ENCODE measurements around the gene EFCAB6. TPM values are rescaled to one million over a fixed set of nuclear protein-coding genes. Genes with fewer than 3 reads are reported as not detected.

EFCAB6 gene
- total and polyA plus RNA-seq, 2 of the 4 experiments (the other 2 are of a cell fraction), result 0.44 to 1.1 TPM

DNA sequence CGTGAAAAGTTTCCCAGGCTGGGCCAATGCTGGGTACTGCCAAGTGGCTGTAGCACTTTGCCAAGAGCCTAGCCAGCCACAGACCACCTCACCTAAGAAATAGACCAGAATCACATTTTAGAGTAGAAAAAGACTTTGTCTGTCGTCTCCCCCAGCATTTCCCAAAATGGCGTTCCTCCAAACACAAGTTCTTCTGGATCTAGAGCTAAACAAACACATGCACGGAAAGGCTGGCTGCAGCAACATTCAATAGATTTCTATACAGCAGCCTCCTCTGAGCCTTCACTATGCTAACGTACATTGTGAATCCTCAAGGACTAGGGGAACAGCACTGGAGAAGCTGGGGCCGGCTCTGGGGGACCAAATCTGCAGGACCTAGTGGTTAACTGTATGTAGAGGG is 65.0 kb downstream of the EFCAB6 start:
- Histone ChIP-seq H2AK9ac (replicated peaks; ENCODE audit: low read depth, low read length, poor library complexity) (no peak overlapping the region), H3K27me3 (ENCODE audit: control insufficient read depth, insufficient read depth, low read length) (peaks cover 26% of the 10 kb centered on the region), H4K20me1 (ENCODE audit: insufficient read depth, low read length) (no peaks in the 10 kb centered on the region), H3K14ac (replicated peaks; ENCODE audit: low read depth, low read length) (no peak overlapping the region), H2BK120ac (ENCODE audit: low read depth, low read length) (no peak overlapping the region), H2BK20ac (ENCODE audit: low read depth, low read length) (no peak overlapping the region), H3K56ac (ENCODE audit: extremely low read depth, insufficient read depth, low read length) (no peak overlapping the region), H2BK5ac (ENCODE audit: low read depth, low read length, poor library complexity, severe bottlenecking) (no peak overlapping the region), H4K8ac (ENCODE audit: low read depth in 2 of 2, low read length in 2 of 2) (no peak overlapping the region), H3K79me1 (ENCODE audit: low read depth in 1 of 2, low read length in 2 of 2) (no peaks in the 10 kb centered on the region), H3K18ac (ENCODE audit: low read depth, low read length) (no peak overlapping the region), H3K4me1 (ENCODE audit: control insufficient read depth, insufficient read depth, low read length) (no peaks in the 10 kb centered on the region), H3K23ac (ENCODE audit: low read depth, low read length) (no peak overlapping the region), H4K91ac (ENCODE audit: insufficient read depth, low read depth, low read length) (no peak overlapping the region), H3K4me3 (ENCODE audit: insufficient read depth, low read depth, low read length) (no peak overlapping the region), H3K4ac (ENCODE audit: low read depth, low read length) (no peak overlapping the region), H3K36me3 (ENCODE audit: control insufficient read depth, insufficient read depth, low read length) (no peaks in the 10 kb centered on the region), H3K27ac (ENCODE audit: insufficient read depth, low read length) (no peak overlapping the region), H3K4me2 (ENCODE audit: low read depth, low read length) (no peak overlapping the region), H4K5ac (ENCODE audit: low read depth, low read length) (no peak overlapping the region), H3K9ac (ENCODE audit: low read depth, low read length) (no peak overlapping the region), H2AFZ (replicated peaks; ENCODE audit: low read length, poor library complexity) (no peak overlapping the region), H3K9me3 (ENCODE audit: control insufficient read depth, insufficient read depth, low read length) (no peaks in the 10 kb centered on the region), H3K9me1 (ENCODE audit: insufficient read depth, low read length) (no peaks in the 10 kb centered on the region; the same call in 1 of the 2 replicates), H2BK15ac (ENCODE audit: low read depth, low read length) (no peak overlapping the region), H2AK5ac (ENCODE audit: low read depth, low read length) (no peak overlapping the region)
- BruUV-seq (replicated peaks), result no TSS peak
- ATAC-seq (ENCODE audit: low read depth) (no peak), DNase-seq (no peak)
- ChIA-PET CTCF (no interaction called here), POLR2A (ENCODE audit: unreplicated experiment) (interaction anchor here (0.5 kb wide), 1 partner anchor 364 kb away, joined by 3 read pairs; no protein-coding TSS in a partner anchor)
- WGBS, 2 experiments (ENCODE audit: extremely low coverage in 2 of 2, insufficient read length in 1 of 2), result no CpG with 5 or more reads among the region's 6 CpGs
- dilution Hi-C loops (cut with HindIII; ENCODE audit: low sequenced_read_pairs, unreplicated experiment), result no loop called here
- in situ Hi-C loops (cut with MboI; ENCODE audit: low sequenced_read_pairs), result no loop called here
- no peak for TF ChIP-seq RCOR1 (IDR thresholded peaks at IDR 0.05; ENCODE audit: insufficient replicate concordance, low read length)
- no peak for TF ChIP-seq SMC3 (IDR thresholded peaks at IDR 0.05; ENCODE audit: low read depth, low read length)
- TF ChIP-seq FOS (IDR thresholded peaks at IDR 0.05; ENCODE audit: low read depth, low read length), result no peak
- no peak for TF ChIP-seq CEBPB (IDR thresholded peaks at IDR 0.05; ENCODE audit: low read depth, low read length)
- no peak for TF ChIP-seq MAZ (IDR thresholded peaks at IDR 0.05; ENCODE audit: borderline replicate concordance, low read depth, low read length)
- TF ChIP-seq NFE2L2 (IDR thresholded peaks at IDR 0.05; ENCODE audit: low read depth, low read length), result no peak
- TF ChIP-seq, protein P1, sequence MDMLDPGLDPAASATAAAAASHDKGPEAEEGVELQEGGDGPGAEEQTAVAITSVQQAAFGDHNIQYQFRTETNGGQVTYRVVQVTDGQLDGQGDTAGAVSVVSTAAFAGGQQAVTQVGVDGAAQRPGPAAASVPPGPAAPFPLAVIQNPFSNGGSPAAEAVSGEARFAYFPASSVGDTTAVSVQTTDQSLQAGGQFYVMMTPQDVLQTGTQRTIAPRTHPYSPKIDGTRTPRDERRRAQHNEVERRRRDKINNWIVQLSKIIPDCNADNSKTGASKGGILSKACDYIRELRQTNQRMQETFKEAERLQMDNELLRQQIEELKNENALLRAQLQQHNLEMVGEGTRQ (IDR thresholded peaks at IDR 0.05; ENCODE audit: low read depth, low read length), result no peak
- no peak for TF ChIP-seq MXI1 (IDR thresholded peaks at IDR 0.05; ENCODE audit: borderline replicate concordance, low read depth, low read length)
- no peak for TF ChIP-seq POLR2A (IDR thresholded peaks at IDR 0.05; ENCODE audit: low read depth, low read length)
- TF ChIP-seq CHD1 (IDR thresholded peaks at IDR 0.05; ENCODE audit: low read depth, low read length), result no peak
- no peak for TF ChIP-seq MAFK (IDR thresholded peaks at IDR 0.05; ENCODE audit: low read depth, low read length)
- TF ChIP-seq BHLHE40 (IDR thresholded peaks at IDR 0.05; ENCODE audit: low read depth, low read length), result no peak
- intact Hi-C loops (cut with micrococcal nuclease), result no loop called here
